GM19351 (cell line): Measurements from ENCODE around the gene FGFBP3.

Experiments used
- ATAC-seq: cut with Tn5 transposase; IDR thresholded peaks from one replicate; pipeline ENCODE4 v1.9.1; 2021; ENCODE audit warnings: mild to moderate bottlenecking, moderate library complexity; ENCODE audit not compliant: unreplicated experiment

Gene FGFBP3

DNA sequence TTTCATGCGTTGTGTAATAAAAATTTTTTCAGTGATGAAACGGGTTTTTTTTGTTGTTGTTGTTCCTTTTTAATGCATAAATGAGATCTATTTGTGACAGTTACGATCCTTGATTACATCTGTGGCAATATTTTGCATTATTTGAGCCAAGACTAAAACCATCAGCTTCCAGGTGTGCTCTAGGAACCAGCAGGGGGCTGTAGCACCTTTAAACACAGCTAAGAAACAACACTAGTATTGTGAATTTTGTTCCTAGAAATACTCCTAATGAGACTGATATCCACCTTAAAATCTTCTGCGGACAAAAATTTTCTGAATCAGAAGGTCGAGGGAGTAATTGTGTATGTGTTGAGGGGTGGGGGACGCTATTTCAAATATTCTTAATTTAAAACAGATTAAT is 52.6 kb downstream of the FGFBP3 start:
- no peak for ATAC-seq
